NCI-H82 treated with DMSO at 0.1 percent for 48 hours (cell line): ENCODE measurements around the gene MBP.

Experiments
- DNase-seq: peaks from one replicate; lab custom pipeline; 2025; ENCODE audit not compliant: unreplicated experiment; lab: John Stamatoyannopoulos, UW

MBP gene

GRCh38 chr18:77135339-77136075 lies 2.9 kb upstream of the MBP start:
- no peak for DNase-seq

- DNase-seq = no peak
These were observed 2.0 kb upstream of the MBP start for GRCh38 chr18:77134611-77135010.

- no peak for DNase-seq
These were observed 1.4 kb upstream of the MBP start for GRCh38 chr18:77133835-77134496.

- DNase-seq = no peak
These were observed 660 bp upstream of the MBP start for GRCh38 chr18:77133051-77133834.

GRCh38 chr18:77131652-77132368 lies 773 bp downstream of the MBP start:
- DNase-seq = no peak

- DNase-seq = no peak
These were observed 1.4 kb downstream of the MBP start for GRCh38 chr18:77131100-77131651.

- no peak for DNase-seq
These were observed 2.1 kb downstream of the MBP start for GRCh38 chr18:77130229-77131099.

- DNase-seq = no peak
These were observed 3.4 kb downstream of the MBP start for GRCh38 chr18:77129150-77129551.

- no peak for DNase-seq
These were observed 4.6 kb downstream of the MBP start for GRCh38 chr18:77127769-77128671.

GRCh38 chr18:77124452-77124922 lies 8.1 kb downstream of the MBP start:
- DNase-seq = no peak

GRCh38 chr18:77123320-77124231 lies 9.0 kb downstream of the MBP start:
- DNase-seq = no peak

- DNase-seq = no peak
These were observed 11.1 kb downstream of the MBP start for GRCh38 chr18:77121523-77121922.

GRCh38 chr18:77119851-77120491 lies 12.6 kb downstream of the MBP start:
- no peak for DNase-seq

GRCh38 chr18:77119101-77119850 lies 13.3 kb downstream of the MBP start:
- no peak for DNase-seq

- no peak for DNase-seq
These were observed 14.1 kb downstream of the MBP start for GRCh38 chr18:77118256-77119090.
